Muscle layer of duodenum (tissue), 2 donors: ENCODE data around the gene CBLN3.

Source experiments
- H3K27ac ChIP-seq: one replicate; pipeline ENCODE4 v1.7.0; 2013; ENCODE audit warnings: mild to moderate bottlenecking, low read length
- H3K27me3 ChIP-seq: one replicate; pipeline ENCODE4 v1.7.0; 2013; ENCODE audit warnings: low read depth, mild to moderate bottlenecking, control low read depth, low read length
- H3K36me3 ChIP-seq, 2 donors: one replicate each; pipeline ENCODE4 v1.7.0; 2013; ENCODE audit warnings: low read length in 2 of 2, control low read depth in 1 of 2, mild to moderate bottlenecking in 1 of 2; ENCODE audit not compliant: insufficient read depth in 2 of 2, control insufficient read depth in 1 of 2
- H3K4me1 ChIP-seq, 2 donors: one replicate each; pipeline ENCODE4 v1.7.0; 2013; ENCODE audit warnings: low read length in 2 of 2, mild to moderate bottlenecking in 2 of 2, control low read depth in 1 of 2, moderate library complexity in 1 of 2; ENCODE audit not compliant: insufficient read depth in 2 of 2, control insufficient read depth in 1 of 2
- H3K4me3 ChIP-seq, 2 donors: one replicate each; pipeline ENCODE4 v1.7.0; 2013; ENCODE audit warnings: low read length in 2 of 2, low read depth in 1 of 2, mild to moderate bottlenecking in 1 of 2
- H3K9me3 ChIP-seq, 2 donors: one replicate each; pipeline ENCODE4 v1.7.0; 2013; ENCODE audit warnings: low read length in 2 of 2, control low read depth in 1 of 2, mild to moderate bottlenecking in 1 of 2; ENCODE audit not compliant: control insufficient read depth in 1 of 2
- donor health status: healthy.

Gene CBLN3

DNA sequence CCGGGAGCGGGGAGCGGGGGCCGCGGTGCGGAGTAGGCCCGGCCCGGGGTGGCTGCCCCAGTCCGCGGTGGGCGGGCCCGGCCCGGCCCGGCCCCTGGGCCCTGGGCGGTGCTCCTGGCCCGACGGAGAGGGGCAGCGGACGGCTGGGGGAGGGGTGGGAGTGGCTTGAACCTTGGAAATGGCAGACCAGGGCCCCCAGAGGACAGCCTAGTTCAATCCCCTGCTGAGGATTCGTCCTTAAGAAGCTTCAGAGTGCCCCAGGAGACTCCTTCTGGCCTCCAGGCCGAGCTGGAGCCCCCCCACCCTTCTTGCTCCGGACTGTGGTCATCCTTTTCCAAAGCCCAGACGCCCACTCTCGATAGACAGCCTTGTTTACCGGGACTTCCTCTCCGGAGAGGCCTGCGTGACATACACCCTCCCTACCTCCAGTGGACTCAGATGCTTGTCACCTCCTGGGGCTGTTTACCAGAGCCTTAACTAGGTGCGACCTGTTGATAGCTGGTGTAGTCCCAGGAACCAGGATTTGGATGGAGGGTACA is 744 bp upstream of the CBLN3 start:
- peak overlapping the region; percentile 89 to 91 for H3K4me3 ChIP-seq
- H3K36me3 ChIP-seq = peaks cover 17 to 28% of the 10 kb centered on the region in 2 donors
- H3K9me3 ChIP-seq = no peaks in the 10 kb centered on the region
- peaks cover 20 to 26% of the 10 kb centered on the region in 2 donors for H3K4me1 ChIP-seq
- H3K27ac ChIP-seq = peak overlapping the region; percentile 99
- no peaks in the 10 kb centered on the region for H3K27me3 ChIP-seq

DNA sequence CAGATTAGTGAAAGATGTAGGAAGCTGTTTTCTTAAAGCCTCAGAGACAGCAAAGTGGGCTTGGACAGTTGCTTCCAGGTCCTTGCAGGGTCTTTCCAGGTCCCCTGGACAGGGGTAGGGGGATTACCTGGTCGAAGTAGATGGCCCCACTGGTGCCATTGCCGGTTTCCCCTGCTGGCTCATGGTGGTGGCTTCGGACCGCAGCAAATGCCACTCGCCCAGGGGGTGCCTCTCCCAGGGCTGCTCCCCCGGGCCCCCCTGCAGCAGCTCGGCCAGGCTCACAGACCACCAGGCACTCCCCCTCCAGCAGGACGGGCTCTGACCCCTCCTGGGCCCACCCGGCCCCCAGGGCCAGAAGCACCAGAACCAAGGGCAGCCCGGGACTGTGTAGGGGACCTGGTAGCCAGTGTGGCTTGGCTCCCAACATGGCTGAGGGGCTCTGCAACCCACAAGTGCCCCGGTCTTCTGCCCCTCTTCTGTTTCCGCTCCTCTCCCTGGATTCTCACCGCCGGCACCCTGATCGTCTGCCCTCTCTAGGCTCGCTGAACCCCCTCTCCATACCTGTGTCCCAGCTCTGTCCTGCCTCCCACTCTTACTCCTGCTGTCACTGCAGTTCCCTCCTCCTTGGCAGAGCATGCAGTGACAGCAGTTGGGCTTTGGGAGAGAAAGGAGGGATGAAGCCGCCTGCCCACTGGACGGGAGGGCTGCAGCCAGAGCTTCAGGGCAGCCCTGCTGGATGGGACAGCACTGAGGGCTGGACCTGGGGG is 657 bp downstream of the CBLN3 start:
- Histone ChIP-seq H3K27me3 (no peaks in the 10 kb centered on the region), H3K27ac (peak overlapping the region; percentile 91), H3K36me3 (peaks cover 14 to 17% of the 10 kb centered on the region in 2 donors), H3K4me3 (peak overlapping the region; percentile 55 to 89), H3K9me3 (no peaks in the 10 kb centered on the region), H3K4me1 (peaks cover 22 to 26% of the 10 kb centered on the region in 2 donors)

DNA sequence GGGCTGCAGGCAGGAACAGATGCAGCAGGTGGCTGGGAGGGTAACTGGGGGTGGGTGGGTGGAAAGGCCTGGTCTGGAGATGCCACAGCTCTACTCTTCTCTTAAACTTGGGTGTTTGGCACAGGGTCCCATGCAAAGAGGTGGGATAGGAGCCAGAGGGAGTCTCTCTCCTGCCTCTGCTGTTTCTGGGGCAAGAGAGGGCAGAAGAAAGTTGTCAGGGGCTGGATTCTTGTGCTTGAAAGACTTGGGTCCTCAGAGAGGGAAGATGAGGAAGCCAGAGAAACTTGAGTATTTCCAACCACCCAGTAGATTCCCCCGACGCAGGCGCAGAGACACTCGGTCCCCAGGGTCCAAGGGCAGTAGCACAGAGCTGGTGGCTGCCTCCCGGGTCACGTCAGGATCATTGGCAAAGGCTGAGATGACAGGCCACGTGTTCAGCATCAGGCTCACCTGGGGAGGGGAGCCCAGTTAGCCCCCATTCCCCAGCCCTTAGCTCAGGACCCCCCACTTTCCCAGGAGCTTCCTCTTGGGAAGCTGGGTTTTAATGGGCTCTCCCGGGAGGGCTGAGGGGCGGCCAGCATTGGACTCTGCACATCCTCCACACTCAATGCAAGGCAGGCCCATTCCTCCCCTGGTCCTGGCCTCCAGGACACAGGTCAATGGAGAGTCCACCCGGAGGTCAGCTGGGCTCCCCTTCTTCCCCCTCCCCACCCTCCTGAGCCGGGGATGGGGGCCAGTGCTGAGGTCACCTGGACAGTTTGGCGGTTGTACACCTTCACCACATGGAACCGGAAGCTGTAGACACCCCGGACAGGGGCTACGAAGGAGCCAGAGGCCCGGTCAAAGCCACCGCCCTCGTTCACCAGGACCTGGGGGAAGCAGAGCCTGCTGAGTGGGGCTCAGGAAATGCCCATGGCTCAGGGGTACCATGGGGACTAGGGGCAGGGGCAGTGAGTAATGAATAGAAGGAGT is 1.6 kb downstream of the CBLN3 start:
- Histone ChIP-seq H3K27ac (peak overlapping the region; percentile 32), H3K36me3 (peaks cover 5 to 8% of the 10 kb centered on the region in 2 donors)

GRCh38 chr14:24426912-24427536 is 2.4 kb downstream of the CBLN3 start:
- Histone ChIP-seq H3K27ac (peak overlapping the region; percentile 32), H3K9me3 (no peaks in the 10 kb centered on the region), H3K36me3 (peaks cover 0 to under 1% of the 10 kb centered on the region in 2 donors), H3K4me3 (no peak overlapping the region), H3K4me1 (peaks cover 16 to 18% of the 10 kb centered on the region in 2 donors), H3K27me3 (no peaks in the 10 kb centered on the region)

More for the DNA sequence above, 1.6 kb downstream of the CBLN3 start:
- H3K9me3 ChIP-seq = no peaks in the 10 kb centered on the region
- no peaks in the 10 kb centered on the region for H3K27me3 ChIP-seq
- H3K4me1 ChIP-seq = peaks cover 19 to 22% of the 10 kb centered on the region in 2 donors
- H3K4me3 ChIP-seq = no peak overlapping the region

- H3K4me3 ChIP-seq = no peak overlapping the region
- no peaks in the 10 kb centered on the region for H3K36me3 ChIP-seq
- H3K4me1 ChIP-seq = peaks cover 9 to 15% of the 10 kb centered on the region in 2 donors
- no peaks in the 10 kb centered on the region for H3K9me3 ChIP-seq
- H3K27ac ChIP-seq = peak overlapping the region; percentile 21
- H3K27me3 ChIP-seq = no peaks in the 10 kb centered on the region
Measured at GRCh38 chr14:24426150-24426911, 3.1 kb downstream of the CBLN3 start.

DNA sequence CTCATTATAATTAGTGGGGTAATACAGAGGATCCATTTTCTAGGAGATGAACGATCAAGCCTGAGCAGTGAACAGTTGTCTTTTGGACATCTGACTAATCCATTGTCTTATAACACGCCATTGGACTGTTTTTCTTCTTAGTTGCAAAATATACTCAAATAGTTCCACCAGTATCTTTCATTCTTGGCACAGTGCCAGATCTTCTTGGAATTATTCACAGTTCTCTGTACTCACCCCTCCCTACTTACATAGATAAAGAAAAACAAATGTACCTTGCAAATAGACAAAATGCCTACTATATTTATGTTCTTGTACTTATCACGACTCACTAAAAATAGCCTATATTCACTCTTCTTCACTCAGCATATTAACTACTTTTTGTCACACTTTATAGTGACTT is 3.8 kb downstream of the CBLN3 start:
- H3K4me3 ChIP-seq = no peak overlapping the region
- peak overlapping the region; percentile 70 for H3K27ac ChIP-seq
- H3K9me3 ChIP-seq = no peaks in the 10 kb centered on the region
- no peaks in the 10 kb centered on the region for H3K36me3 ChIP-seq
- no peaks in the 10 kb centered on the region for H3K27me3 ChIP-seq
- peaks cover 3 to 9% of the 10 kb centered on the region in 2 donors for H3K4me1 ChIP-seq

DNA sequence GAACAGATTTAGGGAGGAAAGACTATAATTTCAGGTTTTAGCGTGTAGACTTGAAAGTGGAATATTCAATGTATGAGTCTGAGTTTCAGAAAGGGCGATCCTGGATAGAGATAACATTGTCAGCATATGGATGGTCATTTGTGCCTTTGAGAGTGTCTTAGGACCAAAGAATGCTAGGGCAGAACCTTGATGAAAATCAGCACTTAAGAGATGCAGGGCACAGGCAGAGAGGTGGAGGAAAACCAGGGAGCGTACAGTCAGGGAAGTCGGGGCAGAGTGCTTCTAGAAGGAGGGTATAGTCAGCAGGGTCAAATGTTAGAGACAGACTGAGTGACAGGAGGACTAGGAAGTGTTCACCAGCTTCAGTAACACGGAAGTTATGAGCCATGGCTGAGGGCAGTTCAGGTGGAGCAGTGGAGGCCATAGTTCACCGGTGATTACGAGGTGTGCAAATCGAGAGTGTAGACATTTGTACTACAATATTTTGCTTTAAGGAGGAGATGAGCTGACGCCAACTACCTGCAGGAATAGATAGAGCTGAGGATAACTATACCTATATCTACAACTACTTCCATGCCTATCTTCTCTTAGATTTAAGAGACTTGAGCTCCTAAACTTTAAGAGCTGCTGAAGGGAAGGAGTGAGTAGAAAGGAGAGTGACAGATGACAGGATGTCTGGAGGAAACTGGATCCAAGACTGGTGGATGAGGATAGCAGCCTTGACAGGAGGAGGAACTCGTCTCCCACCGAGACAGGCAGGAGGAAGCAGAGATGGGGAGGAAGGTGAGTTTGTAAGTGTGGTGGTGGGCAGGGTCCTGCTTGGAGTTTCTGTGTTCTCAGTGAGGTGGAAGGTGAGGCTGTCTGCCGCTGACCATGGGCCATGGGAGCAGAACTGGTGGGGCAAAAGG is 6.5 kb downstream of the CBLN3 start:
- H3K9me3 ChIP-seq = no peaks in the 10 kb centered on the region
- peak overlapping the region in 1 of 2 donors; percentile 24 for H3K4me3 ChIP-seq
- no peaks in the 10 kb centered on the region for H3K36me3 ChIP-seq
- H3K27me3 ChIP-seq = no peaks in the 10 kb centered on the region
- H3K27ac ChIP-seq = peak overlapping the region; percentile 65
- peaks cover 0 to 9% of the 10 kb centered on the region in 2 donors for H3K4me1 ChIP-seq

DNA sequence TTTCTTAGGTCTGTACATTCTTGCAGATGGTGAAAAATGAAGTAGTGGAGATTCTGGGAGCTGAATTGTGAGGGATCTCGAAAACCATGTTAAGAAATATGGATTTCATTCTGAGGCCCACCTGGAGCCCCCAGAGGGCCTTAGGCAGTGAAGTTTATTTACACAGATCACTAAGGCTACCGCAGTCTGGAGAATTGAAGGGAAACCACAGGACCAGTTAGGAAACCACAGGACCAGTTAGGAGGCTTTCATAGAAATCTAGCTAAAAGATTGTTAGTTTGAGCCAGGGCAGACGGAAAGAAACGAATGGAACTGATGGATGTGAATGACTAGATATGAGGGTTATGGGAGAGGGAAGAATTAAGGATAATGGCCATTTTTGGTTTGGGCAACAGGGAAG is 7.2 kb downstream of the CBLN3 start:
- Histone ChIP-seq H3K36me3 (no peaks in the 10 kb centered on the region), H3K9me3 (no peaks in the 10 kb centered on the region), H3K27me3 (no peaks in the 10 kb centered on the region), H3K4me1 (peaks cover 0 to 9% of the 10 kb centered on the region in 2 donors), H3K4me3 (no peak overlapping the region), H3K27ac (no peak overlapping the region)

DNA sequence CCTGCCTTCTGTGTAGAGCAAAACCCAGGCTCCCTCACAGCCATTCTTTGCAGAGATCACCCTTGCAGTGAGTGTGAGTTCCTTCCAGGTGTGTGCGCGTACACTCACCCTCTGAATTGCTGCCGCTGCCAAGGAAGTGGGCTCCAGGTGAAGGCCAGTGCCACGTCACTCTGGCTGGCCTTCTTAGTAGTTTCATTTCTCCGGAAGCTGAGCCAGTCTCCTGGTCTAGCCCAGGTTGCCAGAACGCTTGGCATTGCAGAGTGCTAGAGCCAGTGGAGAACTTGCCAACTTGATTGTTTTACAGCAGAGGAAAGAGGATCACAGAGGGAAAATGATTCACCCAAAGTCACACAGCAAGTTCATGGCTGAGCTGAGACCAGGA is 11.0 kb downstream of the CBLN3 start:
- Histone ChIP-seq H3K27me3 (no peaks in the 10 kb centered on the region), H3K27ac (no peak overlapping the region), H3K36me3 (peaks cover 6 to 23% of the 10 kb centered on the region in 2 donors), H3K4me3 (no peak overlapping the region), H3K4me1 (no peaks in the 10 kb centered on the region), H3K9me3 (no peaks in the 10 kb centered on the region)
